NCI-H2029 treated with DMSO at 0.1 percent for 48 hours (cell line): ENCODE measurements around the gene TDG.
A peak's percentile ranks its signal among the peaks of the same experiment; 100 is the strongest.

Source experiments
- DNase-seq: peaks from one replicate; lab custom pipeline; 2025; lab: John Stamatoyannopoulos, UW

TDG gene

GRCh38 chr12:103965590-103966504, at the start of gene TDG:
TSS of gene TDG (plus strand) at chr12:103965872. CDS start at chr12:103966038, 166 bp downstream.
- peak; percentile 97 for DNase-seq

- DNase-seq, result no peak
Measured at GRCh38 chr12:103917873-103918272, 47.8 kb upstream of the TDG start.

GRCh38 chr12:103924761-103925641, 40.7 kb upstream of the TDG start:
- peak; percentile 41 for DNase-seq

- DNase-seq, result no peak
Measured at GRCh38 chr12:103928682-103929045, 37.0 kb upstream of the TDG start.

- peak; percentile 97 for DNase-seq
Measured at GRCh38 chr12:103929046-103929783, 36.5 kb upstream of the TDG start.

GRCh38 chr12:103929784-103930033, 36.0 kb upstream of the TDG start:
- DNase-seq, result no peak

GRCh38 chr12:103930034-103930786, 35.5 kb upstream of the TDG start, which contains the start of gene HSP90B1:
TSS of gene HSP90B1 (plus strand) at chr12:103930410. CDS start at chr12:103930516, 106 bp downstream.
- peak; percentile 99 for DNase-seq

GRCh38 chr12:103930787-103931735, 34.6 kb upstream of the TDG start:
- DNase-seq, result no peak

GRCh38 chr12:103933237-103933636, 32.4 kb upstream of the TDG start:
- no peak for DNase-seq

- no peak for DNase-seq
Measured at GRCh38 chr12:103936679-103937078, 29.0 kb upstream of the TDG start.

GRCh38 chr12:103944964-103945363, 20.7 kb upstream of the TDG start:
- DNase-seq, result no peak

GRCh38 chr12:103947871-103948555, 17.7 kb upstream of the TDG start:
- no peak for DNase-seq

- DNase-seq, result no peak
Measured at GRCh38 chr12:103948746-103949406, 16.8 kb upstream of the TDG start.

GRCh38 chr12:103952497-103952896, 13.2 kb upstream of the TDG start:
- DNase-seq, result no peak

GRCh38 chr12:103955811-103956508, 9.7 kb upstream of the TDG start:
- no peak for DNase-seq

GRCh38 chr12:103956509-103957027, 9.1 kb upstream of the TDG start:
- DNase-seq, result no peak

GRCh38 chr12:103957865-103958388, 7.7 kb upstream of the TDG start:
- DNase-seq, result no peak

- DNase-seq, result no peak
Measured at GRCh38 chr12:103958621-103959020, 7.1 kb upstream of the TDG start.
